Mesodermal cell (in vitro differentiated cells): ENCODE results near the gene HPDL.
A peak's percentile ranks its signal among the peaks of the same experiment; 100 is the strongest.

Experiments used
- H3K27ac ChIP-seq: 2 replicates; pipeline ENCODE4 v1.7.0; 2013; ENCODE audit warnings: mild to moderate bottlenecking, low read depth, low read length, moderate library complexity; ENCODE audit not compliant: severe bottlenecking
- H3K36me3 ChIP-seq: 2 replicates; pipeline ENCODE4 v1.7.1; 2013; ENCODE audit warnings: mild to moderate bottlenecking, low read length, moderate library complexity; ENCODE audit not compliant: control insufficient read depth, insufficient read depth
- H3K4me1 ChIP-seq: one replicate; pipeline ENCODE4 v1.7.1; 2013; ENCODE audit warnings: mild to moderate bottlenecking, low read length; ENCODE audit not compliant: insufficient read depth, control insufficient read depth, poor library complexity, severe bottlenecking
- H3K4me3 ChIP-seq: 2 replicates; pipeline ENCODE4 v1.7.0; 2013; ENCODE audit warnings: low read length, control low read depth, mild to moderate bottlenecking; ENCODE audit not compliant: insufficient read depth, poor library complexity, severe bottlenecking; ENCODE audit errors: extremely low read depth
- H3K9me3 ChIP-seq: 2 replicates; pipeline ENCODE4 v1.7.1; 2013; ENCODE audit warnings: mild to moderate bottlenecking, low read length, moderate library complexity; ENCODE audit not compliant: control insufficient read depth
- WGBS, 2 experiments: methylation state at CpG; one replicate each; pipeline ENCODE4 v1.1.5; 2013; ENCODE audit warnings: missing lambda C conversion rate in 2 of 2; ENCODE audit not compliant: insufficient coverage in 2 of 2; 5-methylcytosine and 5-hydroxymethylcytosine counted together

Gene HPDL

DNA sequence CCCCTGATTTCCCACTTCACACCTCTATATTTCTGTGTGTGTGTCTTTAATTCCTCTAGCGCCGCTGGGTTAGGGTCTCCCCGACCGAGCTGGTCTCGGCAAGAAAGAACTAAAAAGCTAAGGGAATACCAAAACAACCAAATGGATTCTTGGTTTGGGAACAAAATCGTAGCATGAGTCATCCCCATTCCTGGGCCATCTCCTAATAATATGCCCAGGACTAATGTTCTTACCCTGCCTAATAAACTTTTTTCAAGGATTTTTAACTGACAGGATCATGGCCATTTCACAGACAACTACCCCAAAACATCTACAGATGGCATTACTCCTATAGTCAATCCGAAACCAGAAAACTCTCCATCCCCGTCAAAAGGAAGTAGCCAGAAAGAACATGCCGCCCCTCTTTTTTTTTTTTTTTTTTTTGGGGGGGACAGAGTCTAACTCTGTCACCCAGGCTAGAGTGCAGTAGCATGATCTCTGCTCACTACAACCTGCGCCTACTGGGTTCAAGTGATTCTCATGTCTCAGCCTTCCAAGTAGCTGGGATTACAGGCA is 4.1 kb upstream of the HPDL start:
- WGBS, 2 experiments: 84 to 100% methylated on average over 4 to 5 of the region's 10 CpGs
- H3K9me3 ChIP-seq: peaks cover 3% of the 10 kb centered on the region
- H3K27ac ChIP-seq: no peak overlapping the region
- H3K36me3 ChIP-seq: peaks cover 6% of the 10 kb centered on the region
- no peak overlapping the region for H3K4me3 ChIP-seq
- H3K4me1 ChIP-seq: no peaks in the 10 kb centered on the region

GRCh38 chr1:45325851-45326506 is 716 bp upstream of the HPDL start:
- WGBS, 2 experiments: 91 to 95% methylated on average over 5 of the region's 6 CpGs
- no peak overlapping the region for H3K27ac ChIP-seq
- peaks cover 16% of the 10 kb centered on the region for H3K36me3 ChIP-seq
- peaks cover 3% of the 10 kb centered on the region for H3K9me3 ChIP-seq
- peaks cover 12% of the 10 kb centered on the region for H3K4me1 ChIP-seq
- H3K4me3 ChIP-seq: no peak overlapping the region

DNA sequence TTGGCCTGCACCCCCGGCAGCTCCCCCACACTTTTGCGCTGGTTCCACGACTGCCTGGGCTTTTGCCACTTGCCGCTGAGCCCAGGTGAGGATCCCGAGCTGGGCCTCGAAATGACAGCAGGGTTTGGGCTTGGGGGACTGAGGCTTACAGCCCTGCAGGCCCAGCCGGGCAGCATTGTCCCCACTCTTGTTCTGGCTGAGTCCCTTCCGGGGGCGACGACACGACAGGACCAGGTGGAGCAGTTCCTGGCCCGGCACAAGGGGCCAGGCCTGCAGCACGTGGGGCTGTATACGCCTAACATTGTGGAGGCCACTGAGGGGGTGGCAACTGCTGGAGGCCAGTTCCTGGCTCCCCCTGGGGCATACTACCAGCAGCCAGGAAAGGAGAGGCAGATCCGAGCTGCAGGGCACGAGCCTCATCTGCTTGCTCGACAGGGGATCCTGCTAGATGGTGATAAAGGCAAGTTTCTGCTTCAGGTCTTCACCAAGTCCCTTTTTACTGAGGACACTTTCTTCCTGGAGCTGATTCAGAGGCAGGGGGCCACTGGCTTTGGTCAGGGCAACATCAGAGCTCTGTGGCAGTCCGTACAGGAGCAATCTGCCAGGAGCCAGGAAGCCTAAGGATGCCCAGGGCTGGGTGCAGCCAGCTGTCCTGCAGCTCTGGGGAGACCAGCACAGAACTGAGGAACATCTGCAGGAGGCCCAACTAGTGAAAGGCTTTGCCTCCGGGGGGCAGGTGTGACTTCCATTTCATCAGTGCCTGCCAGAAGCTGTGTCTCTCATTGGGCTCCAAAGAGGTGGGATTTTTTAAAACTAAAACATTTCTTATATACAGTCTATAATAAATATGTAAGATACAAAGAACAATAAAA is 1.2 kb downstream of the HPDL start:
- peaks cover 35% of the 10 kb centered on the region for H3K36me3 ChIP-seq
- peaks cover 12% of the 10 kb centered on the region for H3K4me1 ChIP-seq
- no peak overlapping the region for H3K4me3 ChIP-seq
- H3K27ac ChIP-seq: no peak overlapping the region
- peaks cover 3% of the 10 kb centered on the region for H3K9me3 ChIP-seq
- WGBS, 2 experiments: 86% methylated on average over 14 to 16 of the region's 19 CpGs

DNA sequence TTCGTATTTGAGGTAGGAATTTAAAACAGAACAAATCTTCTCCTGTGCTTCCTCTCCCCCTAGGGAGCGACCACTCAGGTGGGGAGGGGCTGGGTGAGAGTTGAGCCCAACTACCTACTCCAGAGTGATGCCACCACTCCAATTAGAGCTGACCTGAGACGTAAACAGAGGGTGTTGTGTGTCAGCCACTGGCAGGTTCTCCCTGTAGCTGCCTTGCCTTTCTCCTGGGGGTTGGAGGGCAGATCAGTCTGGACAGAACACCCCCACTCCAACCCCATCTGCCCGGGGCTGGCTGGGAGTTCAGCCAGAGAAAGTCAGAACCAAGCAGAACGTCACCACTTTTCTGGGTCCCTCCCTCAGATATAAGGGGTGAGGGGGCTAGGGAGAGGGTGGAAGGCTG is 2.0 kb downstream of the HPDL start:
- Histone ChIP-seq H3K4me1 (peaks cover 12% of the 10 kb centered on the region), H3K27ac (peak overlapping the region; percentile 73), H3K4me3 (no peak overlapping the region), H3K9me3 (peaks cover 3% of the 10 kb centered on the region), H3K36me3 (peaks cover 43% of the 10 kb centered on the region)
- WGBS, 2 experiments: 79% methylated on average over 2 of the region's 5 CpGs; no CpG with 5 or more reads in 1 of the 2 experiments

DNA sequence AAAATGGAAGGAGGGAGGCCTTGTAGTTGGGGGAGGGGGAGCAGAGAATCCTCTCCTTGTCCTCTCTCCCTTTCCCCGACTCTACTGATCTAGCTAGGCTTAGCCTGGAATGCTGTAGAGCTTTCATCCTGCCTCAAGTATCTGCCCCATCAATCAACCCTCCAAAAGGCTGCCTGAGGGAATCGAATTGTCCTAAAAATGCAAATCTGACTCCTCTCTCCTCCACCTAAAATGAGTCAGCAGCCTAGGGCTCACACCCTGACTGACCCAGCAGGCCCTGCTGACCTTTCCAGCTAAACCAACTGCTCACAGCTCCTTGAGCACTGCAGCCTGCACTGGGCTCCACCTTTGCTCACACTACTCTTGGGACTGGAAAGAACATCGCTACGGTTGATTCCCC is 2.8 kb downstream of the HPDL start:
- Histone ChIP-seq H3K4me1 (peaks cover 12% of the 10 kb centered on the region), H3K27ac (peak overlapping the region; percentile 73), H3K4me3 (no peak overlapping the region), H3K9me3 (peaks cover 2% of the 10 kb centered on the region), H3K36me3 (peaks cover 51% of the 10 kb centered on the region)
- 39 to 42% methylated on average over 3 to 4 of the region's 4 CpGs for WGBS, 2 experiments

- no peak overlapping the region for H3K4me3 ChIP-seq
Observed at GRCh38 chr1:45331436-45332345, 5.0 kb downstream of the HPDL start.

DNA sequence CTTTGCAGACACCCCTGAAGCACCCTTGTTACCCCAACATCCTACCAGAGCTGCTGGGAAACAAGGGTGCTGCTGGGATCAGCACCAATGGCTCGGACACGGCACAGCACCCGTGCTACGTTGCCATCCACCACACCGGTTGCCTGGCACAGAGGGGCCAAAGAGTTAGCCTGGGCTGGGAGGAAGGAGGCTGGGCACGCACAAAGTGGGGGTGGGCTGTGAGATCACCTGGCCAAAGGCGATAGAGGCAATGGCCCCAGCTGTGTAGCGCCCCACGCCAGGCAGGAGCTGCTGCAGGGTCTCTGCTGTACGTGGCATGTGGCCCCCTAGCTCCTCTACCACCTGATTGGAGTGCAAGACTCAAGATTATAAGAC is 5.6 kb downstream of the HPDL start:
- Histone ChIP-seq H3K36me3 (peaks cover 48% of the 10 kb centered on the region), H3K27ac (no peak overlapping the region), H3K9me3 (no peaks in the 10 kb centered on the region), H3K4me3 (no peak overlapping the region), H3K4me1 (peaks cover 12% of the 10 kb centered on the region)
- WGBS, 2 experiments: 93 to 95% methylated on average over 7 to 8 of the region's 10 CpGs

More at GRCh38 chr1:45331436-45332345, 5.0 kb downstream of the HPDL start:
- Histone ChIP-seq H3K9me3 (no peaks in the 10 kb centered on the region), H3K27ac (no peak overlapping the region), H3K4me1 (peaks cover 12% of the 10 kb centered on the region), H3K36me3 (peaks cover 50% of the 10 kb centered on the region)
- 95 to 97% methylated on average over 14 to 17 of the region's 18 CpGs for WGBS, 2 experiments

GRCh38 chr1:45334308-45335245 is 7.9 kb downstream of the HPDL start:
- Histone ChIP-seq H3K36me3 (peaks cover 57% of the 10 kb centered on the region), H3K4me3 (no peak overlapping the region), H3K27ac (peak overlapping the region; percentile 45), H3K4me1 (peaks cover 3% of the 10 kb centered on the region), H3K9me3 (peaks cover 5% of the 10 kb centered on the region)
- 64 to 81% methylated on average over 4 to 5 of the region's 9 CpGs for WGBS, 2 experiments

DNA sequence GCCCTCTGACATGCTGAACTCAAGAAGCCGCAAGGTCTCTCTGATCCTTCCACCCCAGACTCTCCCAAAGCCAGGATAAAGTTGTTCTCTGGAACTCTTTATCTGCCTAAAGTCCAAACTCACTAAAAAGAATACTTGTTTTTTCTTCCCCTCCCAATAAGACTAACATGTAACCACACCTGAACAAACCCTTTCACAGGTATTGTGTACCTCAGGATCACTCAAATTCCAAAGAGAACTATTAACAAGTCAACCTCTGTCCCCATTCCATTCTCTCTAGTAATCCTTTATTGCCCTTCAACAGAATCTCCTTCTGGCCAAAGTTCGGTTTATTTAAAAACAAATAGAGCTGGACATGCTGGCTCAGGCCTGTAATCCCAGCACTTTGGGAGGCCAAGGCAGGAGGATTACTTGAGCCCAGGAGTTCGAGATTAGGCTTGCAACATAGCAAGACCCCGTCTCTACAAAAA is 9.2 kb downstream of the HPDL start:
- Histone ChIP-seq H3K36me3 (peaks cover 50% of the 10 kb centered on the region), H3K4me1 (peaks cover 3% of the 10 kb centered on the region), H3K9me3 (peaks cover 5% of the 10 kb centered on the region), H3K4me3 (no peak overlapping the region), H3K27ac (no peak overlapping the region)
- WGBS, 2 experiments: 96 to 98% methylated on average over 4 of the region's 4 CpGs
